GM19463 (cell line): ENCODE results near the gene RFLNA.

Source experiments
- ATAC-seq: cut with Tn5 transposase; IDR thresholded peaks from one replicate; pipeline ENCODE4 v1.9.1; 2021; ENCODE audit warnings: mild to moderate bottlenecking, moderate library complexity; ENCODE audit not compliant: unreplicated experiment

RFLNA gene

GRCh38 chr12:124302807-124303578 is 8.1 kb downstream of the RFLNA start:
- no peak for ATAC-seq

GRCh38 chr12:124303579-124304313 is 8.9 kb downstream of the RFLNA start:
- no peak for ATAC-seq

GRCh38 chr12:124304314-124304790 is 9.5 kb downstream of the RFLNA start:
- ATAC-seq: no peak

GRCh38 chr12:124305136-124305535 is 10.2 kb downstream of the RFLNA start:
- no peak for ATAC-seq

- no peak for ATAC-seq
These were observed 11.1 kb downstream of the RFLNA start for GRCh38 chr12:124305776-124306685.

- no peak for ATAC-seq
These were observed 12.0 kb downstream of the RFLNA start for GRCh38 chr12:124306686-124307555.

- no peak for ATAC-seq
These were observed 12.6 kb downstream of the RFLNA start for GRCh38 chr12:124307556-124307825.

GRCh38 chr12:124308741-124309140 is 13.8 kb downstream of the RFLNA start:
- ATAC-seq: no peak

- no peak for ATAC-seq
These were observed 14.3 kb downstream of the RFLNA start for GRCh38 chr12:124309231-124309630.

- ATAC-seq: no peak
These were observed 14.9 kb downstream of the RFLNA start for GRCh38 chr12:124309744-124310143.

- ATAC-seq: no peak
These were observed 15.3 kb downstream of the RFLNA start for GRCh38 chr12:124310178-124310577.

- ATAC-seq: no peak
These were observed 15.9 kb downstream of the RFLNA start for GRCh38 chr12:124310785-124311184.

GRCh38 chr12:124311292-124312109 is 16.6 kb downstream of the RFLNA start:
- no peak for ATAC-seq

- ATAC-seq: no peak
These were observed 17.7 kb downstream of the RFLNA start for GRCh38 chr12:124312601-124313000.

- no peak for ATAC-seq
These were observed 19.3 kb downstream of the RFLNA start for GRCh38 chr12:124314207-124314606.

- no peak for ATAC-seq
These were observed 19.9 kb downstream of the RFLNA start for GRCh38 chr12:124314766-124315165.

GRCh38 chr12:124315372-124316044 is 20.6 kb downstream of the RFLNA start:
- no peak for ATAC-seq

GRCh38 chr12:124316257-124316900 is 21.5 kb downstream of the RFLNA start:
- no peak for ATAC-seq

- no peak for ATAC-seq
These were observed 22.5 kb downstream of the RFLNA start for GRCh38 chr12:124317400-124317799.
